Measurements from ENCODE around the gene TNS1.

The TNS1 gene

DNA sequence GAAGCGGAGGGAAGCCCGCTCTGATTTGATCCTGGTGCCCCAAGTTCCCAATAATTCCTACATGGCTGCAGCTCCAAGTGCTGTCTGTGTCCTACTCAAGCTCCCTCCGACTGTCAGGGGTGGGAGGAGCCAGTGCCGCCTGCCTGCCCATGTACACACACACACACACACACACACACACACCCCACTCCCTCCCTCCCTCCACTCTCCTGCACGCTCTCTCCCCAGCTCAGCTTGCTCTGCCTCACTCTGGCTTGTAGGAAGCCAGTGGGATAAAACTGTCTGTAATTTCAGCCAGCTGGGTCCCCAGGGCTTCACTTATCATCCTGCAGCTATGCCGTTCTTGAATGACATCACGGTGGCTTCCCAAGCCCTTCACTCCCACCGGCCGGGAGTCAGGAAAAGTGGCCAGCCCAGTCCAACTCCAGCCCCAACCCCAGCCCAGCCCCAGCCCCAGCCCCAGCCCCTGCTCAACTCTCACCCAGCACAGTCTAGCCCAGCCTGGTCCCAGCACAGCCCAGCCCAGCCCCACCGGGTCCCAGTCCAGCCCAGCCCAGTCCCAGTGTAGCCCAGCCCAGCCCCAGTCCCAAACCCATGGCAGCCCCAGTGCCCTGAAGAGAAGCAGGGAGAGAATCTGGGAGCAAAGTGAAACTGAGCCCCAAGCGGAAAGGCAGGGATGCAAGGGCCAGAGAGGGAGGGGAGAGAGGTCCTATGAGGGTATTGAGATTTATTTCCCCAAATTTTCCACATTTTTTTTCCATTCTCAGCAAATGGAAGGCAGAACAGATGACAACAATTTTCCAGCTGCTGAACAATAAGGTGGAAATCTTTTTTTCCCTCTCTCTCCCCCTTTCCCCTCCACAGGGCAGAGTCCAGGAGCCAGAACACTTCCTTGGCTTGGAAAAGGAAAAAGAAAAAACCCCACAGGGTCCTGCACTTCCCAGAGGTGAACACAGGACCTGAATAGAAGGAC, 144.0 kb downstream of the TNS1 start:
- no peaks in the 10 kb centered on the region for H3K27me3 ChIP-seq (ENCODE audit: insufficient read depth, poor library complexity, severe bottlenecking)
- ATAC-seq (ENCODE audit: low read depth) (0 out of 3 replicates have a peak, but pooled peaks have one; percentile 32), DNase-seq (ENCODE audit: low spot score) (no peak)
- no peak overlapping the region for H3K4me3 ChIP-seq (ENCODE audit: severe bottlenecking)
- H3K27ac ChIP-seq (ENCODE audit: poor library complexity, severe bottlenecking), result no peak overlapping the region
- no peaks in the 10 kb centered on the region for H3K36me3 ChIP-seq (ENCODE audit: low read depth)
- H3K9me3 ChIP-seq (ENCODE audit: severe bottlenecking), result no peaks in the 10 kb centered on the region
- TF ChIP-seq, protein P1, sequence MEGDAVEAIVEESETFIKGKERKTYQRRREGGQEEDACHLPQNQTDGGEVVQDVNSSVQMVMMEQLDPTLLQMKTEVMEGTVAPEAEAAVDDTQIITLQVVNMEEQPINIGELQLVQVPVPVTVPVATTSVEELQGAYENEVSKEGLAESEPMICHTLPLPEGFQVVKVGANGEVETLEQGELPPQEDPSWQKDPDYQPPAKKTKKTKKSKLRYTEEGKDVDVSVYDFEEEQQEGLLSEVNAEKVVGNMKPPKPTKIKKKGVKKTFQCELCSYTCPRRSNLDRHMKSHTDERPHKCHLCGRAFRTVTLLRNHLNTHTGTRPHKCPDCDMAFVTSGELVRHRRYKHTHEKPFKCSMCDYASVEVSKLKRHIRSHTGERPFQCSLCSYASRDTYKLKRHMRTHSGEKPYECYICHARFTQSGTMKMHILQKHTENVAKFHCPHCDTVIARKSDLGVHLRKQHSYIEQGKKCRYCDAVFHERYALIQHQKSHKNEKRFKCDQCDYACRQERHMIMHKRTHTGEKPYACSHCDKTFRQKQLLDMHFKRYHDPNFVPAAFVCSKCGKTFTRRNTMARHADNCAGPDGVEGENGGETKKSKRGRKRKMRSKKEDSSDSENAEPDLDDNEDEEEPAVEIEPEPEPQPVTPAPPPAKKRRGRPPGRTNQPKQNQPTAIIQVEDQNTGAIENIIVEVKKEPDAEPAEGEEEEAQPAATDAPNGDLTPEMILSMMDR (IDR thresholded peaks at IDR 0.05; ENCODE audit: poor library complexity, severe bottlenecking), result no peak
- no peaks in the 10 kb centered on the region for H3K4me1 ChIP-seq (ENCODE audit: insufficient read depth, poor library complexity, severe bottlenecking)

DNA sequence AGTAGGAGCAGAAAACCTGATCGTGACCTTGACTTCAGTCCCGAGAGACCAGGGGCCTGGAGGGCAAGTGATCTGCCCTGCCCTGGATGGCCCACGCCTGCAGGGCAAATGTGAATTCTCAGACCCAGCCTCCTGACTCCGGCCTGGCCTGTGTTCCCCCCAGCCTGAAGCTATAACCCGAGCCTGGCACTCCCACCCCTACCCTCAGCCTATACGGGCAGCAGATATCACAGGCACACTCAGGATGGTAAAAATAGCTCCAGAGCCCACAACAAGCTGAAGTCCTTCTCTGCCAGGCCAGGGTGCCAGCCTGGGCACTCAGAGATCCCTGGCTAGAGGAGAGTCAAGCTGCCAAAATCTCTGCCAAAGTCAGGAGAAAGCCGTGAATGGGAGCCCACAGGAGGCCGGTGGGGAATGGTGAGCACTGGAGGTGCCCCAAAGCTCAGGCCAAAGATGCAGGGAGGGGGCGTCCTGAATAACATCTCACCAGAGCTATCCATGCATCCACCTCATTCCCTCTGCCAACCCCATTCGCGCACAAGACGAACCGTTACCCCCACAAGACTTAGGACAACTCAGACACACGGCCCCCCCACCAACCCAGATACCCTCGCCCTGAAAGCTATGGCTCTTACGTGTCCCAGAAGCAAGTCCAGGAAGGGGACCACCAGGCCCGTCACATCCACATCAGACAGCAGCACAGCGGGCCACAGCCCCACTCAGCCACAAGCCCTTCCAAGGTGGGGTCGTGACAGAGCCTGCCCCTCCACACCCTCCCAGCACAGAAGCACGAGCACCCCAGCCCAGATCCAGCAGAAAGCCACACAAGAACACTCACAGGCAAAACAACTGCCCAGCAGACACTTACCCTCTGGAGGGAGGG, 144.9 kb downstream of the TNS1 start:
- Histone ChIP-seq H3K4me3 (ENCODE audit: severe bottlenecking) (no peak overlapping the region), H3K4me1 (ENCODE audit: insufficient read depth, poor library complexity, severe bottlenecking) (no peaks in the 10 kb centered on the region), H3K27me3 (ENCODE audit: insufficient read depth, poor library complexity, severe bottlenecking) (no peaks in the 10 kb centered on the region), H3K36me3 (ENCODE audit: low read depth) (no peaks in the 10 kb centered on the region), H3K27ac (ENCODE audit: poor library complexity, severe bottlenecking) (no peak overlapping the region), H3K9me3 (ENCODE audit: severe bottlenecking) (no peaks in the 10 kb centered on the region)
- TF ChIP-seq, protein P1 (IDR thresholded peaks at IDR 0.05; ENCODE audit: poor library complexity, severe bottlenecking), result no peak
- ATAC-seq (ENCODE audit: low read depth) (no peak), DNase-seq (ENCODE audit: low spot score) (no peak)

DNA sequence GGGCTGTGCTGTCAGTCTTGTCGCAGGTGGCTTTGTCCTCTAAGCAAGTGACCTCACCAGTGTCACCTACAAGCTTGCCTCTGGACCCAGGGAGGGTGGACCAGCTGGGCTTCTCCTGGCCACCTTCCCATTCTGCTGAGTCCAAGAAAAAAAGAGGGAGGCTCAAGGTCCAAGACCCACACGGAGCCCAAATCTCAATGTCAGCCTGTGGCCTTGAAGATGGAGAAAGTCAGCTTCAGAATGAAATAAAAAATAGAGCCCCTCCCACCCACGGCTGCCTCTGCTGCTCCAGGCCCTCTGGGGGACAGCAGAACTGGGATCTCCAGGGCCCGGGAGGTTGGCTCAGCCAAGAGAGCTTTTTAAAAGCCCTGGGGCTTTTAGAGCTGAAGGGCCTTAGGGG, 145.9 kb downstream of the TNS1 start:
- TF ChIP-seq, protein P1 (IDR thresholded peaks at IDR 0.05; ENCODE audit: poor library complexity, severe bottlenecking), result no peak
- ATAC-seq (ENCODE audit: low read depth) (no peak), DNase-seq (ENCODE audit: low spot score) (no peak)
- H3K36me3 ChIP-seq (ENCODE audit: low read depth), result no peaks in the 10 kb centered on the region
- H3K9me3 ChIP-seq (ENCODE audit: severe bottlenecking), result no peaks in the 10 kb centered on the region
- H3K4me1 ChIP-seq (ENCODE audit: insufficient read depth, poor library complexity, severe bottlenecking), result peaks cover 8% of the 10 kb centered on the region
- H3K27me3 ChIP-seq (ENCODE audit: insufficient read depth, poor library complexity, severe bottlenecking), result no peaks in the 10 kb centered on the region
- no peak overlapping the region for H3K27ac ChIP-seq (ENCODE audit: poor library complexity, severe bottlenecking)
- H3K4me3 ChIP-seq (ENCODE audit: severe bottlenecking), result no peak overlapping the region

DNA sequence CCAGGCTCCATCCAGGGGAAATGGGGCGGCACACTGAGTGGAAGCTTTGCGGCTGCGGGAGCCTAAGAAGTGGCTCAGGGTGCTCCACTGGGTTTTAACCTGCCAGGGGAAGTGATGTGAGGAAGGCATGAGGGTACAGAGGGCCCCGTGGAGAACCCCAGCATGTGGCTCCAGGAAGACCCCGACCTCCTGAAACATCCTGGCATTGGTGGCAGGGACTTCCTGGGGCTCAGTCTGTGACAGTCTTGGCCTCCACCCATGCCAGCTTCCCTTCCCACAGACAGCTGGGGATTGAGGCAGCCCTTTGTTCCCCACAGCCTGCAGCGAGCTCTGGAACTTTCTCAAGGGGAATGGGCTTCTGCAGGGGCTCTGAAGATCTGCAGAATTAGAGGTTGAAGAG, 146.6 kb downstream of the TNS1 start:
- H3K27me3 ChIP-seq (ENCODE audit: insufficient read depth, poor library complexity, severe bottlenecking), result no peaks in the 10 kb centered on the region
- no peak overlapping the region for H3K4me3 ChIP-seq (ENCODE audit: severe bottlenecking)
- H3K36me3 ChIP-seq (ENCODE audit: low read depth), result no peaks in the 10 kb centered on the region
- H3K27ac ChIP-seq (ENCODE audit: poor library complexity, severe bottlenecking), result no peak overlapping the region
- H3K9me3 ChIP-seq (ENCODE audit: severe bottlenecking), result no peaks in the 10 kb centered on the region
- peaks cover 15% of the 10 kb centered on the region for H3K4me1 ChIP-seq (ENCODE audit: insufficient read depth, poor library complexity, severe bottlenecking)
- ATAC-seq (ENCODE audit: low read depth), result no peak
- TF ChIP-seq, protein P1 (IDR thresholded peaks at IDR 0.05; ENCODE audit: poor library complexity, severe bottlenecking), result no peak
- DNase-seq (ENCODE audit: low spot score), result no peak

All from RWPE2 (cell line).